Lower lobe of right lung (tissue), 2 donors: Measurements from ENCODE around the gene LRRC26. TPM values are rescaled to one million over a fixed set of nuclear protein-coding genes. Genes with fewer than 3 reads are reported as not detected.

Experiments used
- ATAC-seq, 2 donors: fragments of 200-7000 bp; cut with Tn5 transposase; one replicate each; pipeline ENCODE4 v1.9.1; 2020 to 2022; ENCODE audit warnings: mild to moderate bottlenecking in 2 of 2, moderate library complexity in 2 of 2
- DNase-seq: peaks from one replicate; pipeline ENCODE4 v3.0.0-alpha.2; 2020
- H3K27ac ChIP-seq: fragments of 200-600 bp; one replicate; pipeline ENCODE4 v1.8.0; 2022
- H3K27me3 ChIP-seq: fragments of 200-600 bp; one replicate; pipeline ENCODE4 v1.8.0; 2022; ENCODE audit warnings: low read depth
- H3K36me3 ChIP-seq: fragments of 200-600 bp; one replicate; pipeline ENCODE4 v1.8.0; 2022; ENCODE audit warnings: mild to moderate bottlenecking
- H3K4me1 ChIP-seq: fragments of 200-600 bp; one replicate; pipeline ENCODE4 v1.8.0; 2022
- H3K4me3 ChIP-seq: fragments of 200-600 bp; one replicate; pipeline ENCODE4 v1.8.0; 2022; ENCODE audit warnings: mild to moderate bottlenecking
- H3K9me3 ChIP-seq: fragments of 200-600 bp; one replicate; pipeline ENCODE4 v1.8.0; 2022
- CTCF ChIP-seq: fragments of 200-600 bp; IDR thresholded peaks from one replicate; pipeline ENCODE4 v1.8.0; 2022; ENCODE audit warnings: antibody characterized with exemption, mild to moderate bottlenecking
- intact Hi-C: fragments of 100-400 bp; cut with DNase I; formaldehyde crosslinking; loops from one replicate; pipeline ENCODE4 v1.11.0; 2022
- long read RNA-seq: library from polyadenylated mRNA; unstranded; transcript quantifications from one replicate; pipeline ENCODE4 v2.0.0, GENCODE V29; 2021
- total RNA-seq: library from RNA; stranded (reverse); fragmentation: NEBNext Ultra II Directional; extraction: Animal tissue kit (Norgen Biotek cat#: 25700); gene quantifications from one replicate; pipeline ENCODE4 v1.2.1, GENCODE V29; 2021
- donor health status: DM: no; HTN: yes; CAD: no; lungs with severe emphysema.

Gene LRRC26, protein sequence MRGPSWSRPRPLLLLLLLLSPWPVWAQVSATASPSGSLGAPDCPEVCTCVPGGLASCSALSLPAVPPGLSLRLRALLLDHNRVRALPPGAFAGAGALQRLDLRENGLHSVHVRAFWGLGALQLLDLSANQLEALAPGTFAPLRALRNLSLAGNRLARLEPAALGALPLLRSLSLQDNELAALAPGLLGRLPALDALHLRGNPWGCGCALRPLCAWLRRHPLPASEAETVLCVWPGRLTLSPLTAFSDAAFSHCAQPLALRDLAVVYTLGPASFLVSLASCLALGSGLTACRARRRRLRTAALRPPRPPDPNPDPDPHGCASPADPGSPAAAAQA
- 1.0 TPM for total RNA-seq
- long read RNA-seq, transcript LRRC26-201 (2 exons, 1,209 nt): major isoform, 8 of 8 reads
- long read RNA-seq, partial matches to known transcripts: 0 of 8 reads
- long read RNA-seq, other reads (novel, unspliced or antisense): 0 of 8 reads

DNA sequence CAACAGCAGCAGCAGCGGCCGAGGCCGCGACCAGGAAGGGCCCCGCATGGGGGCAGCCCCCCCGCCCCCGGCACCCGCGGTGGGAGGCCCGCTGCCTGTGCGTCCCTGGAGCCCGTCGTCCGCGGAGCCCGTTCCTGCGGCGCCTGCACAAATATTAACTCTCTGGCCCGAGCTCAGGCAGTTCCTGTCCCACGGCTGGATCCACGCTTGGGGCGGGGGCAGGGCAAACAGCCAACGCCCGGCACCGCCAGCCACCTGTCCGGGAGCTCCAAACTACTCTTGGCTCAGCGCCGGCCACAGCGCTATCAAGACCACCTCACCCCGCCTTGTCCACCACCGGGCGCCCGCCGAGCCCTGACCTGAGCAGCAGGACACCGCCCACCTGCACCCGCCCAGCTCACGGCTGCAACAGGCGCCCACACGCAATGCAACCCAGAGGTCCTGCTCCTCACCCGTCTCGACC is at the start of gene LRRC26:
Gene LRRC26, minus strand, starts transcription at position 156 of the 463 bp plus-strand sequence. Its CDS starts 108 bp downstream, at position 48.
- Histone ChIP-seq H3K27ac (no peak within 1 kb of the TSS), H3K4me3 (peak within 1 kb of the TSS; percentile 41), H3K9me3 (no peaks in the 10 kb centered on the region), H3K27me3 (peaks cover 71% of the 10 kb centered on the region), H3K36me3 (no peaks in the 10 kb centered on the region), H3K4me1 (peaks cover 25% of the 10 kb centered on the region)
- no peak for ATAC-seq
- no peak for TF ChIP-seq CTCF
- DNase-seq: no peak
- intact Hi-C loops: no loop called here

GRCh38 chr9:137218754-137219271 is 49.0 kb upstream of the LRRC26 start:
- H3K27me3 ChIP-seq: no peaks in the 10 kb centered on the region
- peaks cover 16% of the 10 kb centered on the region for H3K36me3 ChIP-seq
- intact Hi-C loops: no loop called here
- no peaks in the 10 kb centered on the region for H3K9me3 ChIP-seq
- H3K4me3 ChIP-seq: no peak overlapping the region
- no peak for TF ChIP-seq CTCF
- H3K27ac ChIP-seq: peak overlapping the region; percentile 46
- peak; percentile 2 to 44 for ATAC-seq
- no peak for DNase-seq
- peaks cover 33% of the 10 kb centered on the region for H3K4me1 ChIP-seq

- Histone ChIP-seq H3K27me3 (no peaks in the 10 kb centered on the region), H3K36me3 (peaks cover 16% of the 10 kb centered on the region), H3K9me3 (no peaks in the 10 kb centered on the region), H3K4me3 (no peak overlapping the region), H3K27ac (peak overlapping the region; percentile 67), H3K4me1 (peaks cover 33% of the 10 kb centered on the region)
- TF ChIP-seq CTCF: no peak
- no peak for DNase-seq
- no peak for ATAC-seq
- intact Hi-C loops: no loop called here
These were observed 48.4 kb upstream of the LRRC26 start for GRCh38 chr9:137218212-137218753.

DNA sequence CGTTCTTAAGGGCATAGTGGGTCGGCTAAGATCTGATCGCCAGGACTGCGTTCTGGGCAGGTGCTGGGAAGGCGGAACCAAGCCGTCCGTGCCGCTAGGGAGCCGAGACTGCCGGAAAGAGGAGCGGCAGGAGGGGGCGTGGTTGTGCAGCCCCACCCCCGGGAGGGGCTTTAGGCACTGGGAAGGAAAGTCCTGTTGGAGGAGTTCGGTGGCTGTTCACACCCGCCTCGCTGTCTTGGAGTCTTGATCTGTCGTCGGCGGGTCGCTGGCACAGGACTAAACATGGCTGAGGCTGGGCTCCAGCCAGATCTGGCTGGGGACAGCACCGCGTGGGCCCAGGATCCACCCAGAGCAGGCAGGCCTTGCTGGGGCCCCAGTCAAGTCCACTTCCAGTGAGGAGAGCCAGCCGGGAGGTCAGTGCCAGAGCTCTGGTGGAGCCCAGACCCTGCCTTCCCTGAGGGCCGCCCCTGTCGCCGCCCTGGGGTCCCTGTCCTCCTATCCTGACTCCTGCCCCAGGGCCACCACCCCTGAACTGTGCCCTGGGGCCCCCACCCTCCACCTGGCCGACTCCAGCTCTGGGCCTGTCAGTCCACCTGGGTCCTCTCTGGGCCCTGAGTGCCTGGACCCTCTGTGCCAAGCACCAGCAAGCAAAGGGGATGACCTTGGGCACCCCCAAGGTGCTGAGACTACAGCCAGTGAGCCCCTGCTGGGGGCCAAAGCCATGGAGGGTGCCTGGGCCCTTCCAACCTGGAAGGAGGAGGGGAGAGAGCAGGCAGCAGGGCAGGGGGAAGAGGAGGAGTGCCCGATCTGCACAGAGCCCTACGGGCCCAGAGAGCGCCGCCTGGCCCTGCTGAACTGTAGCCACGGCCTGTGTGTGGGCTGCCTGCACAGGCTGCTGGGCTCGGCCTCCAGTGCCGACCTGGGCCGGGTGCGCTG is 47.7 kb upstream of the LRRC26 start:
- peaks cover 27% of the 10 kb centered on the region for H3K4me1 ChIP-seq
- intact Hi-C loops: no loop called here
- ATAC-seq: peak; percentile 71 to 81
- H3K4me3 ChIP-seq: peak overlapping the region; percentile 47
- DNase-seq: peak; percentile 85
- TF ChIP-seq CTCF: no peak
- peaks cover 16% of the 10 kb centered on the region for H3K36me3 ChIP-seq
- H3K9me3 ChIP-seq: no peaks in the 10 kb centered on the region
- H3K27me3 ChIP-seq: no peaks in the 10 kb centered on the region
- H3K27ac ChIP-seq: peak overlapping the region; percentile 67
